ENCODE measurements around the gene HEXIM1.

The HEXIM1 gene

DNA sequence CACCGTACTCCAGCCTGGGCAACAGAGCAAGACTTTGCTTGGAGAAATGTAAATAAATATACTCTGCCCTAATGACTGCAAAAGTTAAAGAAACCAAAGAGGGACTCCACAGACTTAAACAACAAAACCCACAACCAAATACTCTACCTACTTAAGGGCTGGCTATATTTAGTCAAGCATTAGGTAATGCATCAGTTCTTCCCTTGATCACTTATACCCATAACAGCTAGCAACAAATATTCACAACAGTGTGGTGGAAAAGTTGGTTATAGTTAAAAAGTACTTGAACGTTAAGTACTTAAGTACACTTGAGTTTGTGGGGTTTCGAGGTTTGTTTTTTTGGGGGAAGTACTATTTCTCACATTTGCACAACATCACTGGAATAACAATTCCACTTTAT, 8.0 kb downstream of the HEXIM1 start:
- TF ChIP-seq EP300 (IDR thresholded peaks at IDR 0.05; ENCODE audit: borderline replicate concordance) (no peak), REST (IDR thresholded peaks at IDR 0.05; ENCODE audit: low read depth) (no peak), USF1 (IDR thresholded peaks at IDR 0.05) (no peak), CREB1 (IDR thresholded peaks at IDR 0.05; ENCODE audit: low read depth) (no peak), FOXM1 (IDR thresholded peaks at IDR 0.05; ENCODE audit: borderline replicate concordance, low read depth) (no peak), NFIC (IDR thresholded peaks at IDR 0.05) (no peak), TEAD4 (IDR thresholded peaks at IDR 0.05) (no peak), CEBPB (IDR thresholded peaks at IDR 0.05) (no peak), TCF12 (IDR thresholded peaks at IDR 0.05; ENCODE audit: low read depth) (no peak)
- TF ChIP-seq, protein P1, sequence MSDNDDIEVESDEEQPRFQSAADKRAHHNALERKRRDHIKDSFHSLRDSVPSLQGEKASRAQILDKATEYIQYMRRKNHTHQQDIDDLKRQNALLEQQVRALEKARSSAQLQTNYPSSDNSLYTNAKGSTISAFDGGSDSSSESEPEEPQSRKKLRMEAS (IDR thresholded peaks at IDR 0.05), result no peak

DNA sequence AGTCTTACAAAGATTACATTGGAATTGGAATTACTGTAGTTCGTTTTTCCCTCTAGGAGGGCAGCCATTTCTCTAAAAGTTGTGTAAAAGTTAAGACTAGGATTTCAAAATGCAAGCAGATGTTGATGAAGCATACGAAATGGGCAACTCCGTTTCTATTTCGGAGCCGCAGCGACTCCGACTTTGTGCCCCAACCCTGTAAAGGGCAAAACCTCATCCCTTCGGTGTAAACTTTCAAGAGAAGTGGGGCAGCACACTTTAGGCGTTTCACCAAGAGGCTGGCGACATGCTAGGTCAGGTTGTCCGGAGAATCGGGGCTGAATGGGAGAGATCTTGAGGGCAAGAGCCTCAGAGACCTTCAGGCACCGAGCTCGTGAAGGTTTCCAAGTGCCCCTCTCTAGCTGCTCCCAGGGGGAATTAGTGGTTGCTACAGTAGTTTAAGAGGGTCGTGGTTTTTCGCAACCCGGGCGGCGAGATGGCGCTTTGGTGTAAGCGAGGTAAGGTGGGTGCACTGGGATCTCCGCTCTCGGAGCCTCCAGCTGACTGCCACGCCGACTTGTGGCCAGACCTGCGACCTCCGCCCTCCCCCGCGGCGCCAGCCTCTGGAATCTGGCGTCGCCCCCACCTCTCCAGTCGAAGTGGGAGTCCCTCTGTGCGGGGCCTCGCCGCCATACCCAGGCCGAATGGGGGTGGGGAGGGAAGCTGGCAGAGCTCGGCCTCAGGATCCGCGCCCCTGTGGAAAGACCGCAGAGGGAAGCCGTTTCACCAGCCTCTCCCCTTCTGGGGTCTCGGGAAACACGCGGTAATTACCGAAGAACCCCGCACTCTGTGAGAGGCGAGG, 12.4 kb downstream of the HEXIM1 start:
- TF ChIP-seq TAF1 (IDR thresholded peaks at IDR 0.05; ENCODE audit: low read depth), result no peak
- TF ChIP-seq, protein P1 (IDR thresholded peaks at IDR 0.05), result peak; percentile 16; the same call in 1 of the 2 replicates

- TF ChIP-seq YY1 (IDR thresholded peaks at IDR 0.05; ENCODE audit: low read depth) (peak; percentile 99), EGR1 (IDR thresholded peaks at IDR 0.05) (peak; percentile 82), RAD21 (IDR thresholded peaks at IDR 0.05; ENCODE audit: low read depth) (peak; percentile 1; the same call in 1 of the 2 replicates), CREB1 (IDR thresholded peaks at IDR 0.05; ENCODE audit: low read depth) (no peak; the same call in none of the 2 replicates), TCF12 (IDR thresholded peaks at IDR 0.05; ENCODE audit: low read depth) (peak; percentile 76), CEBPB (IDR thresholded peaks at IDR 0.05) (no peak; the same call in 1 of the 2 replicates), NFIC (IDR thresholded peaks at IDR 0.05) (peak; percentile 64; the same call in 1 of the 2 replicates), REST (IDR thresholded peaks at IDR 0.05; ENCODE audit: low read depth) (peak; percentile 39; the same call in 1 of the 2 replicates), TEAD4 (IDR thresholded peaks at IDR 0.05) (peak; percentile 55), FOXM1 (IDR thresholded peaks at IDR 0.05; ENCODE audit: borderline replicate concordance, low read depth) (peak; percentile 51; the same call in 1 of the 2 replicates), ZBTB7A (IDR thresholded peaks at IDR 0.05; ENCODE audit: low read depth) (peak; percentile 54; the same call in 1 of the 2 replicates), TAF1 (IDR thresholded peaks at IDR 0.05; ENCODE audit: low read depth) (peak; percentile 100), USF1 (IDR thresholded peaks at IDR 0.05) (no peak), EP300 (IDR thresholded peaks at IDR 0.05; ENCODE audit: borderline replicate concordance) (peak; percentile 65; the same call in 1 of the 2 replicates)
- TF ChIP-seq, protein P1 (IDR thresholded peaks at IDR 0.05), result peak; percentile 67
Measured at GRCh38 chr17:45161288-45162024, 13.2 kb downstream of the HEXIM1 start, which contains the start of gene HEXIM2. HEXIM2 (plus strand) TSS chr17:45161875; CDS start chr17:45162794, 919 bp downstream.

DNA sequence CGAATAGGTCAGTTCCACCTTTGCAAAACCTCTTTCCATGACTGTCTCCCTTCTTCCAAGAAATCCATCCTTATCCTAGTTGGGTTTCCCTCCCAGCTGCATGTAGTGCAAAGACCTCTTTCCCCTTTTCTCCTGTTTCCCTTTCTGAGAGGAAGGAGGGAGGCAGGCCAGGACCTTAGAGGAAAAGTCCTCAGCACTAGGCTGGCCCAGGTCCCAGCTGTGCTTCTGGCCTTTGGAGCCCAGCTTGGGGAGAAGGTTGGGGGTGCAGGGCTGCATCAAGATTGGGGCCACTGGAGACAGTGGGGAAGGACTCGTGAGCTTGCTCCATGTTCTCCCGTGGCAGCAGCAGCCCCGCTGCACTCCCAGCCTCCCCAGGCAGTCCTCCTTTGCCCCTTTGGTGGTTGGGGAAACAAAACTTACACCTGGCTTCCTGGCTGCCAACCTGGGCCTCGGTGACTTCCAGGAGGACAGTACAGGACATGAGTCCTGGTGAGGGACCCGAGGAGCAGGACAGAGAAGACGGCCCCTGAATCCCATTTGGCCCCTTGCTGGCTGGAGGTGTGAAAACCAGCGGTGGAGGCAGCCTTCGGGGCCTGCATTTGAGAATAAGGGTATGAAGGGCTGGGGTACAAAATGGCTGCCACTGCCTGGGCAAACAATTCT, 13.9 kb downstream of the HEXIM1 start:
- TF ChIP-seq YY1 (IDR thresholded peaks at IDR 0.05; ENCODE audit: low read depth) (no peak), EP300 (IDR thresholded peaks at IDR 0.05; ENCODE audit: borderline replicate concordance) (no peak), EGR1 (IDR thresholded peaks at IDR 0.05) (no peak), TEAD4 (IDR thresholded peaks at IDR 0.05) (no peak), RAD21 (IDR thresholded peaks at IDR 0.05; ENCODE audit: low read depth) (no peak), CEBPB (IDR thresholded peaks at IDR 0.05) (no peak), TAF1 (IDR thresholded peaks at IDR 0.05; ENCODE audit: low read depth) (no peak), ZBTB7A (IDR thresholded peaks at IDR 0.05; ENCODE audit: low read depth) (no peak), NFIC (IDR thresholded peaks at IDR 0.05) (no peak), TCF12 (IDR thresholded peaks at IDR 0.05; ENCODE audit: low read depth) (no peak)

Data from Ishikawa (cell line).